Astrocyte of the spinal cord (primary cell): ENCODE results near the gene ANKRD40CL.

ENCODE experiments used
- DNase-seq: peaks from one replicate; pipeline ENCODE4 v3.0.0; 2011; ENCODE audit warnings: low read depth, low spot score
- H3K4me3 ChIP-seq: 2 replicates; pipeline ENCODE4 v1.5.1; 2011; ENCODE audit warnings: low read depth, mild to moderate bottlenecking, low read length, moderate library complexity
- CTCF ChIP-seq: IDR thresholded peaks from 2 replicates; pipeline ENCODE4 v1.5.1; 2012; ENCODE audit warnings: low read depth, mild to moderate bottlenecking, low read length, inconsistent platforms
- in situ Hi-C: cut with HindIII; loops from 2 replicates; pipeline ENCODE4 v1.10.0; 2017; ENCODE audit warnings: low sequenced_read_pairs

Gene ANKRD40CL

GRCh38 chr17:50722746-50723145 is 44.6 kb downstream of the ANKRD40CL start:
- no peak overlapping the region for H3K4me3 ChIP-seq
- no peak for DNase-seq
- no peak for TF ChIP-seq CTCF
- in situ Hi-C loops: no loop called here

DNA sequence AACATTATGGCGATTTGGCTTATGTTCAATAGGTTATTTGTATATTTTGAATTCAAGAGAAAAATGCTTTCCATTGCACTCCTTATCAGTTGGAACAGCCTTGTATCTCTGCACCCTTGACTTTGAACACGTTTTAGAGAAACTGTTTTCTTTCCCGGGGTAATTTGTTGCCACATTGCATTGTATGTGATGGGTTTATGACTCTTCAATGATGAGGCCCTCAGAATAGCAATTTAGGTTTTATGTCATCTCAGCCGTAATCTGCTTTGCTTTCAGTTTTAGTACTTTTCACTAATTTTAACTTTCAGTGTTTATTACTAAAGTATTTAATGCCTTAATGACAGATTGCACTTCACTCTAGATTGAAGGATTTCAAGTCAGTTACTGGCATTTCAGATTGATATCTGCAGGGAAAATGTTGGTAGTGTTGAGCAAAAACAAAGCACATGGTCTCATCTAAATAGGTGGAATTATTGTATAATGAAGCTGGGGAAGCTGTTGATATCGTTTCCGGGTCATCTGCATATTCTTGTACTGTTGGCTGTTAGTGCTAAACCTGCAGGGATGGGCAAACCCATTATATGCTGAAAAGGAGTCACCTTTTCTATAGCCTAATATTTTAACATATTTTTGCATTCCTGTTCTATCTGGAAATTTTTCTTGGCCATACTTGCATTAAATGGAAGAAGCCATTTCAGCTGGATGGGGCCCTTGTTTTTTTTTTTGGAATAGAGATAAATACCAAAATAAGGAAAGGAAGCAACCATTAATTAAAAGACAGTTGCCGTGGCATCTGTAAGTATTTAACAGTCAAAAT is 45.9 kb downstream of the ANKRD40CL start:
- no peak for DNase-seq
- in situ Hi-C loops: no loop called here
- peak overlapping the region; percentile 98 for H3K4me3 ChIP-seq
- TF ChIP-seq CTCF: no peak

- peak overlapping the region; percentile 98 for H3K4me3 ChIP-seq
- TF ChIP-seq CTCF: no peak
- in situ Hi-C loops: no loop called here
- peak; percentile 18 for DNase-seq
These were observed 47.2 kb downstream of the ANKRD40CL start for GRCh38 chr17:50719924-50720794.

DNA sequence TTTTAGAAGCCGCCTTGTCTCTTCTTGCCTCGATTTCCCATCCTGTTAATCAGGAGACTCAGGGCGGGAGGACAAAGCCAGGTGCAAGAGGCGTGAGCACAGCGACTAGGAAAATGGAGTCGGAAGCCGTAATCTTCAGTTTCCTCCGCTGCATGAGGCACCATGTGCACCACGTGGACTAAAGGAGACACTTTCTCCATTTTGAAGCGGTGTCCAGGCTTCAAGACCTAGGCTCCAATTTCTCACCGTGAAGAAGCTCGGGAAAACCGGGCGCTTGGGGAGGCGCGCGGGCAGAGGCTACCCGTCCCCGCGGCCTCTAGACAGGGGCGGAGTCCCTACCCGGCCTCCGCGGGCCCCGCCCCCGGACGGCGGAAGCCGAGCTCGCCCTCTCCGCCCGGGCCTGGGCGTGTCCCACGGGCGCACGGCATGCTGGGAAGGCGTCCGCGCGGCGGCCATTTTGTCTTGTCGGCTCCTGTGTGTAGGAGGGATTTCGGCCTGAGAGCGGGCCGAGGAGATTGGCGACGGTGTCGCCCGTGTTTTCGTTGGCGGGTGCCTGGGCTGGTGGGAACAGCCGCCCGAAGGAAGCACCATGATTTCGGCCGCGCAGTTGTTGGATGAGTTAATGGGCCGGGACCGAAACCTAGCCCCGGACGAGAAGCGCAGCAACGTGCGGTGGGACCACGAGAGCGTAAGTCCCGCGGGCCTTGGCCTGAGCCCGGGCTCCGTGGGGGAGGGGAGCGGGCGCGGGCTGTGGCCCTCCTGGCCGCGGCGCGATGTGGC is 48.0 kb downstream of the ANKRD40CL start, which contains the start of gene LUC7L3:
Gene LUC7L3, plus strand, starts transcription at position 460 of the 780 bp plus-strand sequence. Its CDS starts 130 bp downstream, at position 590.
- peak within 1 kb of the TSS; percentile 98 for H3K4me3 ChIP-seq
- DNase-seq: peak; percentile 96
- in situ Hi-C loops: no loop called here
- TF ChIP-seq CTCF: no peak

- no peak for DNase-seq
- no peak overlapping the region for H3K4me3 ChIP-seq
- in situ Hi-C loops: no loop called here
- TF ChIP-seq CTCF: no peak
These were observed 51.8 kb downstream of the ANKRD40CL start for GRCh38 chr17:50715471-50715870.

DNA sequence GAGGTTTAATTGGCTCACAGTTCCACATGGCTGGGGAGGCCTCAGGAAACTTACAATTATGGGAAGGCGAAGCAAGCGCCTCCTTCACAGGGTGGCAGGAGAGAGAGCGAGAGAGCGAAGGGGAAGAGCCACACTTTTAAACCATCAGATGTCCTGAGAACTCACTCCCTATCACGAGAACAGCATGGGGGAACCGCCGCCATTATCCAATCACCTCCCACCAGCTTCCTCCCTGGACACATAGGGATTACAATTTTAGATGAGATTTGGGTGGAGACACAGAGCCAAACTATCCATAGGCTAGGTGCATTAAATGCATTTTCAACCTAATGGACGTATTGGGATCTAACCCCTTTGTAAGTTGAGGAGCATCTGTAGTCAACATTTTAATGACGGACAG is 54.7 kb downstream of the ANKRD40CL start:
- DNase-seq: no peak
- H3K4me3 ChIP-seq: no peak overlapping the region
- no peak for TF ChIP-seq CTCF
- in situ Hi-C loops: no loop called here
